DOHH2 (cell line): Measurements from ENCODE around the gene HMHB1.

Source experiments
- CTCF ChIP-seq: fragments of 200-600 bp; sonication (generic); IDR thresholded peaks from one replicate; pipeline ENCODE4 v1.5.1; 2014; ENCODE audit warnings: antibody characterized with exemption, mild to moderate bottlenecking, low read depth, low read length; ENCODE audit not compliant: poor library complexity, severe bottlenecking
- EZH2phosphoT487 ChIP-seq: fragments of 200-600 bp; sonication (generic); IDR thresholded peaks from 2 replicates; pipeline ENCODE4 v1.6.1; 2017; ENCODE audit warnings: borderline replicate concordance, mild to moderate bottlenecking, antibody characterized with exemption, low read length, moderate library complexity, mixed read lengths

- TF ChIP-seq CTCF, result no peak
- TF ChIP-seq EZH2phosphoT487, result no peak
Measured at GRCh38 chr5:143788401-143788800, 23.6 kb upstream of the HMHB1 start.
